ENCODE results near the gene KASH5. TPM values are rescaled to one million over a fixed set of nuclear protein-coding genes. Genes with fewer than 3 reads are reported as not detected.
"Not testable (repeated sequence)": the region's sequence is repeated elsewhere in the genome, so short reads cannot be mapped to it uniquely, and the experiment has no call there.

KASH5 gene
- total and polyA plus RNA-seq, 2 donors = 0.09 TPM

DNA sequence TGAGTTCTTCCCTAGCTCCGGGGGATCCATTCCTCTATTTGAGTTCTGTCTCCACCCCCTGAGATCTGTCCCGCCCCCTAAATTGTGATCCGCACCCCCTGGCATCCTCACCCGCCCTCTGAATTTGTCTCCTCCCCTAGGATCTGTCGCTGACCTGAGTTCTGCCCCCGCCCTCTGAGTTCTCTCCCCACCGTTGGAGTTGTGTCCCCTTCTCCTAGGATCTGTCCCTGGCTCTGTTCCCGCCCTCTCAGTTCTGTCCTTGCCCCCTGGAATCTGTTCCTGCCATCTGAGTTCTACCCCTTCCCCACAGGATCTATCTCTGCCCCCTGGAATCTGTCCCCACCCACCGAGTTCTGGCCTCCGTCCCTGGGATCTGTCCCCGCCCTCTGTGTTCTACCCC is 54.3 kb downstream of the KASH5 start:
- DNase-seq (ENCODE audit: low read depth in 6 of 9, low spot score in 9 of 9) = no peak
- peaks cover 3 to 14% of the 10 kb centered on the region in 2 donors for H3K4me1 ChIP-seq (ENCODE audit: control insufficient read depth in 2 of 2, insufficient read depth in 2 of 2, low read length in 2 of 2)
- H3K9me3 ChIP-seq (ENCODE audit: control insufficient read depth in 2 of 2, insufficient read depth in 1 of 2, low read length in 1 of 2) = peaks cover 0 to 12% of the 10 kb centered on the region in 2 donors
- peak overlapping the region in 1 of 2 donors; percentile 59 for H3K4me3 ChIP-seq (ENCODE audit: low read length in 2 of 2)
- H3K36me3 ChIP-seq (ENCODE audit: control insufficient read depth in 2 of 2, insufficient read depth in 2 of 2, low read length in 1 of 2) = peaks cover 10 to 12% of the 10 kb centered on the region in 2 donors
- WGBS = 13% methylated on average over 11 of the region's 11 CpGs
- H3K27ac ChIP-seq (ENCODE audit: low read depth in 1 of 2, low read length in 1 of 2) = no peak overlapping the region
- peaks cover 49 to 60% of the 10 kb centered on the region in 2 donors for H3K27me3 ChIP-seq (ENCODE audit: control insufficient read depth in 2 of 2, insufficient read depth in 1 of 2, low read length in 1 of 2)

DNA sequence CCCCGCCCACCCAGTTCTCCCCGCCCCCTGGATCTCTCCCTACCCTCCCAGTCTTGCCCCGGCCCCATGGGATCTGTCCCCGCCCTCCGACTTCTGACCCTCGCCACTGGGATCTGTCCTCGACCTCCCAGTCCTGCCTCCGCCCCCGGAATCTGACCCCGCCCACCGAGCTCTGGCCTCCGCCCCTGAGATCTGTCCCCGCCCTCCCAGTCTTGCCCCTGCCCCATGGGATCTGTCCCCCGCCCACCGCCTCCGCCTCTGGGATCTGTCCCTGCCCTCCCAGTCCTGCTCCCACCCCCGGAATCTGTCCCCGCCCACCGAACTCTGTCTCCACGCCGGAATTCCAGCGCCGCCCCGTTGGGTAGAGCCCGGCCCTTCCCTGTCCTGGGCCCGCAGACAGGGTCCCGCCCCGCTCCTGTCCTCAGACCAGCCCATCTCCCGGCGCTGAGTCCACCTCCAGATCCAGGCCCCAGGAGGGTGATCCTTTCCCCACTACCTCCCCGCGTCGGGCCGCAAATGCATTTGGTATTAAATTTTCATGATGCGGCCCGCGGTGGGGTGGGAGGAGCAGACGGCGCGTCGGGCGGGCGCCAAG is 54.8 kb downstream of the KASH5 start:
- peaks cover 44 to 55% of the 10 kb centered on the region in 2 donors for H3K27me3 ChIP-seq (ENCODE audit: control insufficient read depth in 2 of 2, insufficient read depth in 1 of 2, low read length in 1 of 2)
- peaks cover 0 to 12% of the 10 kb centered on the region in 2 donors for H3K9me3 ChIP-seq (ENCODE audit: control insufficient read depth in 2 of 2, insufficient read depth in 1 of 2, low read length in 1 of 2)
- peak overlapping the region; percentile 2 to 67 for H3K27ac ChIP-seq (ENCODE audit: low read depth in 1 of 2, low read length in 1 of 2)
- WGBS = 3% methylated on average over 43 of the region's 43 CpGs
- peaks cover 3 to 19% of the 10 kb centered on the region in 2 donors for H3K4me1 ChIP-seq (ENCODE audit: control insufficient read depth in 2 of 2, insufficient read depth in 2 of 2, low read length in 2 of 2)
- peak overlapping the region; percentile 49 to 59 for H3K4me3 ChIP-seq (ENCODE audit: low read length in 2 of 2)
- DNase-seq (ENCODE audit: low read depth in 6 of 9, low spot score in 9 of 9) = peak in 4 of 9 donors; percentile 30 to 53 (median 44)
- peaks cover 15 to 17% of the 10 kb centered on the region in 2 donors for H3K36me3 ChIP-seq (ENCODE audit: control insufficient read depth in 2 of 2, insufficient read depth in 2 of 2, low read length in 1 of 2)

DNA sequence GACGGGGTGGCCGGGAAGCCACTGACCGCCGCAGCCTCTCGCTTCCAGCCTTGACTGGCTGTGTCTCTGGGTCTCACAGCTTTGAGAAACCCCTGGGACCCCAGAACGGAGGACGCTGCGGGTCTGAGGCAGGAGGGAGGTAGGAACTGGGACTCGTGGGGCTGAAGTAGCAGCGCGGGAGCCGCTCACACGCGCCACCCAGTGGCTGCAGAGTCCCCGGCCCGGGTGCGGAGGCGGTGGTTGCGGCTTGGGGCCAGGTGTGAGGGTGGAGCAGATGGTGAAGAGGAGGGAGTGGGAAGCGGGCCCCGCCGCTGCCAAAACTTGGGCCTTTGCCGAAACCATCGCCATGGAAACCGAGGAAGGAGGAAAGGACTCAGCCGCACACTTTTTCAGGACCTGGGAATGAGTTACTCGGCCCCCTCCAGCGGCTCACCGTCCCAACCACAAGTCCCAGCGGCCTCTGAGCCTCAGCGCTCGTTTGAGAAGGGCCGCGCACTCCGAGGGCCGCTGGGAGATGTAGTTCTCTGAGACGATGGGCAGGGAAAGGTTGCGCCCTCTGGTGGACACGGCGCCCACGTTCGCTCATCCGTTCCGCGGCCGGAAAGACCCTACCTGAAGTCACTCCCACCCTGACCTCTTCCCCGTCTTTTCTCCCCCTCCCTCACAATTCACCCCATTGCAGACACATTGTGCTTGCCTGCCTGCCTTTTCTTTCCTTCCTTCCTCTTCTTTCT is 55.5 kb downstream of the KASH5 start:
- WGBS = under 1% methylated on average over 47 of the region's 47 CpGs
- peaks cover 20 to 24% of the 10 kb centered on the region in 2 donors for H3K36me3 ChIP-seq (ENCODE audit: control insufficient read depth in 2 of 2, insufficient read depth in 2 of 2, low read length in 1 of 2)
- peaks cover 3 to 26% of the 10 kb centered on the region in 2 donors for H3K4me1 ChIP-seq (ENCODE audit: control insufficient read depth in 2 of 2, insufficient read depth in 2 of 2, low read length in 2 of 2)
- peak overlapping the region; percentile 67 to 77 for H3K27ac ChIP-seq (ENCODE audit: low read depth in 1 of 2, low read length in 1 of 2)
- H3K27me3 ChIP-seq (ENCODE audit: control insufficient read depth in 2 of 2, insufficient read depth in 1 of 2, low read length in 1 of 2) = peaks cover 39 to 48% of the 10 kb centered on the region in 2 donors
- H3K4me3 ChIP-seq (ENCODE audit: low read length in 2 of 2) = peak overlapping the region; percentile 49 to 59
- peak; percentile 90 to 97 (median 93) for DNase-seq (ENCODE audit: low read depth in 6 of 9, low spot score in 9 of 9)
- peaks cover 0 to 12% of the 10 kb centered on the region in 2 donors for H3K9me3 ChIP-seq (ENCODE audit: control insufficient read depth in 2 of 2, insufficient read depth in 1 of 2, low read length in 1 of 2)

DNA sequence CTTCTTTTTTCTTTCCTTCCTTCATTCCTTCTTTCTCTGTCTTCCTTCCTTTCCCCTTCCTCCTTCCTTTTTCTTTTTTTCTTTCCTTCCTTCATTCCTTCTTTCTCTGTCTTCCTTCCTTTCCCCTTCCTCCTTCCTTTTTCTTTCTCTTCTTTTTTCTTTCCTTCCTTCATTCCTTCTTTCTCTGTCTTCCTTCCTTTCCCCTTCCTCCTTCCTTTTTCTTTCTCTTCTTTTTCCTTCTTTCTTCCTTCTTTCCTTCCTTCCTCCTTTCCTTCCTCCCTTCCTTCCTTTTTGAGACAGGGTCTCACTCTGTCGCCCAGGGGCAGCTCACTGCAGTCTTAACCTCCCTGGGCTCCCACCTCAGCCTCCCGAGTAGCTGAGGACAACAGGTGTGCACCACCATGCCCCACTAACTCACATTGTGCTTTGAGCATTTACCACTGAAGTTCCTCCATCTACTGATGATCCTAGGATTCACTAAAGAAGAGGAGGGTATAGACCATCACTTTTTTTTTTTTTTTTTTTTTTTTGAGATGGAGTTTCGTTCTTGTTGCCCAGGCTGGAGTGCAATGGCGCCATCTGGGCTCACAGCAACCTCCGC is 56.2 kb downstream of the KASH5 start:
- Histone ChIP-seq H3K9me3 (ENCODE audit: control insufficient read depth in 2 of 2, insufficient read depth in 1 of 2, low read length in 1 of 2) (peaks cover 0 to 12% of the 10 kb centered on the region in 2 donors), H3K4me1 (ENCODE audit: control insufficient read depth in 2 of 2, insufficient read depth in 2 of 2, low read length in 2 of 2) (peaks cover 3 to 27% of the 10 kb centered on the region in 2 donors), H3K36me3 (ENCODE audit: control insufficient read depth in 2 of 2, insufficient read depth in 2 of 2, low read length in 1 of 2) (peaks cover 27 to 30% of the 10 kb centered on the region in 2 donors), H3K27me3 (ENCODE audit: control insufficient read depth in 2 of 2, insufficient read depth in 1 of 2, low read length in 1 of 2) (peaks cover 32 to 41% of the 10 kb centered on the region in 2 donors)
- not testable (repeated sequence) for H3K4me3 ChIP-seq (ENCODE audit: low read length in 2 of 2); H3K27ac ChIP-seq (ENCODE audit: low read depth in 1 of 2, low read length in 1 of 2); DNase-seq (ENCODE audit: low read depth in 6 of 9, low spot score in 9 of 9)
- 86% methylated on average over 5 of the region's 5 CpGs for WGBS

DNA sequence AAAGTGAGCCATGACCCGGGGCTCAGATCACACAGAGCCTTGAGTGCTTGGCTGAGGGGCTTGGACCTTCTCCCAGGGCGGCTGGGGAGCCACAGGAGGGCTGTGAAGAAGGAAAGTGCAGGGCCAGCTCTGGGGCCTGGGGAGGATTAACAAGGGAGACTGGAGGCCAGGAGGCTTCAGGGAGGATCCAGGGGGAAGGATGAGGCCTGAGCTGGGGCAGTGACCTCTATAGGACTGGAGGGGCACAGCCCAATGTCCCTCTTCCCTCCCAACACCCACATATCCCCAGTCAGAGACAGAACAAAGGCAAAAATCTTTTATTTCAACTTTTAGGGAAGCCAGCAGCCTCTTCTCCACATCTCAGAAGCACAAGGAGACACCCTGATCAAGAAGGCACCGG is 57.9 kb downstream of the KASH5 start:
- DNase-seq (ENCODE audit: low read depth in 6 of 9, low spot score in 9 of 9) = no peak
- Histone ChIP-seq H3K9me3 (ENCODE audit: control insufficient read depth in 2 of 2, insufficient read depth in 1 of 2, low read length in 1 of 2) (peaks cover 0 to 7% of the 10 kb centered on the region in 2 donors), H3K36me3 (ENCODE audit: control insufficient read depth in 2 of 2, insufficient read depth in 2 of 2, low read length in 1 of 2) (peaks cover 36 to 39% of the 10 kb centered on the region in 2 donors), H3K27ac (ENCODE audit: low read depth in 1 of 2, low read length in 1 of 2) (no peak overlapping the region), H3K27me3 (ENCODE audit: control insufficient read depth in 2 of 2, insufficient read depth in 1 of 2, low read length in 1 of 2) (peaks cover 16 to 23% of the 10 kb centered on the region in 2 donors), H3K4me3 (ENCODE audit: low read length in 2 of 2) (no peak overlapping the region), H3K4me1 (ENCODE audit: control insufficient read depth in 2 of 2, insufficient read depth in 2 of 2, low read length in 2 of 2) (peaks cover 10 to 34% of the 10 kb centered on the region in 2 donors)
- WGBS = 97% methylated on average over 3 of the region's 3 CpGs

DNA sequence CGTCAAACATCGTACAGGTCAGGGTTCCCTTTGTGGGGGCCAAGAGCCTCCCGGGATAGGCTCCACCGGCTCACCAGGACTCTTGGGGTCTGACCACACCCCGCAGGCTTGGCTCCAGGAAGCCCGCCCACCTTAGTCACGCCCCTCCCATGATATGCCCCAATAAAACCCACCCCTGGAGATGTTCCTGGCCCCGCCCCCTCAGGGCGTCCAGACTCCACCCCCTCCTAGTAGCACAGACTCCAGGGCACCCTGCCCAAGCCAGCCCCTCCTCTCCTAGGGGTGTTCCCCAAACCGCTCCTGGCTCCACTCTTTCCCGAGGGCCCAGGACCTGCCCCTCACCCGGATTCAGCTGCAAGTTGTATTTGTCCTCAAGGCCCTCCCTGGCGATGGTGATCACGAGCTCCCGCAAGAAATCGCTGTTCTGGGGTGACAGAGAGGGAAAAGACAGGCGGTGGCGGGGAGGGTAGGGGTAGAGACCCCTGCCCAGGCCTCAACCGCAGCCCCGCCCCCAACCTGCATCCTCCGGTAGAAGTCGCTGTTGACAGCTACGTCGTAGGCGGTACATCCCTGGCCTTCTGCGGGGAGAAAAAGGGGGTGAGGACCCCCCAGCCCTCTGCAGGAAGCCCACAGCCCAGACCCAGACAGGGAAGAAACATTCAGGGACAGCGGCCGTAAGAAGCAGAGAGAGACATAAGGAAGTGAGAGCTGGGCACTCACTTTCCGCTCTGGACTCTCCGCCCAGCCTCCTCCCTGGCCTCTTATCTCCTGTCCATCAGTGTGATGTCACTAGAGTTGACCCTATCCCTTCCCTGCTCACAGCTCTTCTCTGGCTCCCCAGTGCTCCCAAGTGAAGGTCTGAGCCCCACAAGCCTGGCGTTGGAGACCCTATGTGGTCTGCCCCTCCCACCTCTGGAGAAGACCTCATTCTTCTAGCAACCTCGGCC is 59.7 kb downstream of the KASH5 start:
- no peak overlapping the region for H3K4me3 ChIP-seq (ENCODE audit: low read length in 2 of 2)
- no peak for DNase-seq (ENCODE audit: low read depth in 6 of 9, low spot score in 9 of 9)
- H3K36me3 ChIP-seq (ENCODE audit: control insufficient read depth in 2 of 2, insufficient read depth in 2 of 2, low read length in 1 of 2) = peaks cover 36 to 39% of the 10 kb centered on the region in 2 donors
- peaks cover 0 to 7% of the 10 kb centered on the region in 2 donors for H3K9me3 ChIP-seq (ENCODE audit: control insufficient read depth in 2 of 2, insufficient read depth in 1 of 2, low read length in 1 of 2)
- 97% methylated on average over 32 of the region's 32 CpGs for WGBS
- peaks cover 13 to 42% of the 10 kb centered on the region in 2 donors for H3K4me1 ChIP-seq (ENCODE audit: control insufficient read depth in 2 of 2, insufficient read depth in 2 of 2, low read length in 2 of 2)
- H3K27me3 ChIP-seq (ENCODE audit: control insufficient read depth in 2 of 2, insufficient read depth in 1 of 2, low read length in 1 of 2) = peaks cover 2 to 6% of the 10 kb centered on the region in 2 donors
- H3K27ac ChIP-seq (ENCODE audit: low read depth in 1 of 2, low read length in 1 of 2) = no peak overlapping the region

DNA sequence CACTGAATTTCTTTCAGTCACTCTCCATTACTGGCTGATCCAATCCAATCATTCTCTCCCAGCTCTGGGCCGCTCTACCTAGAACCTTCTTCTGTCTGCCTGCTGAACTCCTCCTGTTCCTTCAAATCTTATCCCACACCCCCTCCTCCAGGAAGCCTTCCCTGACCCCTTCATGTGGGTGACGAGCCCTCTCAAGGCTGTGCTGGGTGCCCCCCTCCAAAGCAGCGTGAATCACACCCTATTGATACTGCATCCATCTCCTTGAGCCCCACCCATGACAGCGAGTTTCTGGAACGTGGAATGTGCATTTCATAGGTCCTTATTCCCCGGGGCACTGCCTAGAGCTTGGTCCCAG is 60.4 kb downstream of the KASH5 start:
- H3K4me3 ChIP-seq (ENCODE audit: low read length in 2 of 2) = no peak overlapping the region
- no peak overlapping the region for H3K27ac ChIP-seq (ENCODE audit: low read depth in 1 of 2, low read length in 1 of 2)
- peaks cover 36 to 39% of the 10 kb centered on the region in 2 donors for H3K36me3 ChIP-seq (ENCODE audit: control insufficient read depth in 2 of 2, insufficient read depth in 2 of 2, low read length in 1 of 2)
- H3K27me3 ChIP-seq (ENCODE audit: control insufficient read depth in 2 of 2, insufficient read depth in 1 of 2, low read length in 1 of 2) = no peaks in the 10 kb centered on the region
- DNase-seq (ENCODE audit: low read depth in 6 of 9, low spot score in 9 of 9) = no peak
- peaks cover 10 to 39% of the 10 kb centered on the region in 2 donors for H3K4me1 ChIP-seq (ENCODE audit: control insufficient read depth in 2 of 2, insufficient read depth in 2 of 2, low read length in 2 of 2)
- WGBS = 97% methylated on average over 6 of the region's 6 CpGs
- peaks cover 0 to 7% of the 10 kb centered on the region in 2 donors for H3K9me3 ChIP-seq (ENCODE audit: control insufficient read depth in 2 of 2, insufficient read depth in 1 of 2, low read length in 1 of 2)

DNA sequence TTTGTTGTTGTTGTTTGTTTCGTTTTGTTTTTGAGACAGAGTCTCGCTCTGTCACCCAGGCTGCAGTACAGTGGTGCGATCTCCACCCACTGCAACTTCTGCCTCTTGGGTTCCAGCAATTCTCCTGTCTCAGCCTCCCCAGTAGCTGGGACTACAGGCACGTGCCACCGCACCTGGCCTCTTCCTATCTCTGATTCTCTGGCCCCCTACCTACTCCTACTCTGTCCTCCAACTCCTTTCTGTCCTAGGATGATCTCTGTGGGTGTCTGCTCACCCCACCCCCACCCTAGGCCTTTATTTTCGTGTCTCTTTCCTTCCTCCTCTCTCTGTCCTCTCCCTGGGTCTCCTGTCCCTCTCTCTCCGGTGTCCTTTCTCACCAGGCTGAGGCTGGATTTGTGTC is 62.4 kb downstream of the KASH5 start:
- Histone ChIP-seq H3K9me3 (ENCODE audit: control insufficient read depth in 2 of 2, insufficient read depth in 1 of 2, low read length in 1 of 2) (peaks cover 0 to 12% of the 10 kb centered on the region in 2 donors), H3K4me1 (ENCODE audit: control insufficient read depth in 2 of 2, insufficient read depth in 2 of 2, low read length in 2 of 2) (peaks cover 16 to 48% of the 10 kb centered on the region in 2 donors), H3K36me3 (ENCODE audit: control insufficient read depth in 2 of 2, insufficient read depth in 2 of 2, low read length in 1 of 2) (peaks cover 36 to 40% of the 10 kb centered on the region in 2 donors), H3K27ac (ENCODE audit: low read depth in 1 of 2, low read length in 1 of 2) (no peak overlapping the region), H3K27me3 (ENCODE audit: control insufficient read depth in 2 of 2, insufficient read depth in 1 of 2, low read length in 1 of 2) (no peaks in the 10 kb centered on the region), H3K4me3 (ENCODE audit: low read length in 2 of 2) (peak overlapping the region; percentile 89 to 95)
- no peak for DNase-seq (ENCODE audit: low read depth in 6 of 9, low spot score in 9 of 9)
- 92% methylated on average over 7 of the region's 7 CpGs for WGBS
